ENCODE data around the gene KCMF1. TPM values are rescaled to one million over a fixed set of nuclear protein-coding genes. Genes with fewer than 3 reads are reported as not detected.

KCMF1 gene
- total RNA-seq, 6 donors from 2014 or later, result 6.3 to 76.6 (median 47.8) TPM

DNA sequence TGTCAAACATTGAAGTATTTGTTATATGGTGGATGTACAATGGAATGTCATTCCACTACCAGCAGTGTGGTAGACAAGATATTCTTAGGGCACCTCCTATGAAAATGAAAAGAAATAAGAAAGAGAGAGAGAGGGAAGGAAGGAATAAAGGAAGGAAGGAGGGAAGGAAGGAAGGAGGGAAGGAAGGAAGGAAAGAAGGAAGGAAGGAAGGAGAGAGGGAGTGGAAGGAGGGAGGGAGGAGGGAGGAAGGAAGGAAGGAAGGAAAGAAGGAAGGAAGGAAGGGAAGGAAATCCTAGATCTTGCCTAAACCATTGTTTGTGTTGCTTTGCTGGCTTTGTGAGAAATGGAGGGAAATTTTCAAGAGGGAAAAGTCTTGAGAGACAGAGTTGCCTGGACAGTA, 112.1 kb downstream of the KCMF1 start:
- no peak for DNase-seq
- Histone ChIP-seq H3K9me3 (peaks cover 0 to 10% (median 3%) of the 10 kb centered on the region in 4 donors), H3K27ac (no peak overlapping the region), H3K36me3 (no peaks in the 10 kb centered on the region), H3K27me3 (no peaks in the 10 kb centered on the region), H3K4me1 (no peaks in the 10 kb centered on the region), H3K4me3 (no peak overlapping the region)
- TF ChIP-seq EP300 (IDR thresholded peaks at IDR 0.05), result no peak
- TF ChIP-seq, protein P1, sequence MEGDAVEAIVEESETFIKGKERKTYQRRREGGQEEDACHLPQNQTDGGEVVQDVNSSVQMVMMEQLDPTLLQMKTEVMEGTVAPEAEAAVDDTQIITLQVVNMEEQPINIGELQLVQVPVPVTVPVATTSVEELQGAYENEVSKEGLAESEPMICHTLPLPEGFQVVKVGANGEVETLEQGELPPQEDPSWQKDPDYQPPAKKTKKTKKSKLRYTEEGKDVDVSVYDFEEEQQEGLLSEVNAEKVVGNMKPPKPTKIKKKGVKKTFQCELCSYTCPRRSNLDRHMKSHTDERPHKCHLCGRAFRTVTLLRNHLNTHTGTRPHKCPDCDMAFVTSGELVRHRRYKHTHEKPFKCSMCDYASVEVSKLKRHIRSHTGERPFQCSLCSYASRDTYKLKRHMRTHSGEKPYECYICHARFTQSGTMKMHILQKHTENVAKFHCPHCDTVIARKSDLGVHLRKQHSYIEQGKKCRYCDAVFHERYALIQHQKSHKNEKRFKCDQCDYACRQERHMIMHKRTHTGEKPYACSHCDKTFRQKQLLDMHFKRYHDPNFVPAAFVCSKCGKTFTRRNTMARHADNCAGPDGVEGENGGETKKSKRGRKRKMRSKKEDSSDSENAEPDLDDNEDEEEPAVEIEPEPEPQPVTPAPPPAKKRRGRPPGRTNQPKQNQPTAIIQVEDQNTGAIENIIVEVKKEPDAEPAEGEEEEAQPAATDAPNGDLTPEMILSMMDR (IDR thresholded peaks at IDR 0.05), result no peak
- no peak for ATAC-seq (ENCODE audit: low FRiP score in 2 of 2)

DNA sequence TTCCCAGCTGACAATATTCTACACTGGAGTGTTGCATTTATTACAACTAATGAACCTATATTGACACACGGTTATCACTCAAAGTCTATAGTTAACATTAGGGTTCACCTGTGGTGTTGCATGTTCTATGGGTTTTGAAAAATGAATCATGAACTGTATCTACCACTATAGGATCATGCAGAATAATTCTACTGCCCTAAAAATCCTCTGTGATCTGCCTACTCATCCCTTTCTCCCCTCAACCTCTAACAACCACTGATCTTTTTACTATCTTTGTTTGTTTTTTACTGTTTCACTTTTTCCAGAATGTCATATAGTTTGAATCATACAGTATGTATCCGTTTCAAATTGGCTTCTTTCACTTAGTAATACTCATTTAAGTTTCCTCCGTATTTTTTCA, 114.6 kb downstream of the KCMF1 start:
- H3K27ac ChIP-seq, result no peak overlapping the region
- no peaks in the 10 kb centered on the region for H3K4me1 ChIP-seq
- WGBS, 2 donors, result 79 to 87% methylated on average over 3 of the region's 3 CpGs
- H3K36me3 ChIP-seq, result no peaks in the 10 kb centered on the region
- no peak for ATAC-seq (ENCODE audit: low FRiP score in 2 of 2)
- no peak for DNase-seq
- TF ChIP-seq POLR2A (IDR thresholded peaks at IDR 0.05), result no peak
- TF ChIP-seq, protein P1 (IDR thresholded peaks at IDR 0.05), result no peak
- no peak for TF ChIP-seq EP300 (IDR thresholded peaks at IDR 0.05)
- no peak for TF ChIP-seq POLR2AphosphoS5 (IDR thresholded peaks at IDR 0.05)
- H3K9me3 ChIP-seq, result peaks cover 0 to 10% (median 3%) of the 10 kb centered on the region in 4 donors
- H3K4me3 ChIP-seq, result no peak overlapping the region
- H3K27me3 ChIP-seq, result no peaks in the 10 kb centered on the region

DNA sequence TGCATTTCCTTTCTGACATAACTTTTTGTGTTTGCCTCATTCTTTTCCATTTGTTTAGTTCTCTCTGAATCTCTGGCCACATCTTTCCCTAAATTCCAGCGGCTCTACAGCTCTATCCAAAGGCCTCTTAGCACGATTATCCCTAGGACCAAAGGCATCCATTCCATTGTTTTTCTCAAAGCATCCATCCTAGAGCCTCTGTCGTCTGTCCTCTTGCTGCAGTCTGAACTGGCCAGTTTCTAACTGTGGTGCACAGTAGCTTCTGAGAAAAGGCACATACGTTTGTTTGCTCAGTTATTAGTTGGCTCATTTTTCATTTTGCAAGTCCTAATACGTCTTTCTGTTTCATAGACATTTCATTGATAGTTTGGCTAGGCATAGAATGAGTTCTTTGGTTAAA, 116.6 kb downstream of the KCMF1 start:
- no peak overlapping the region for H3K27ac ChIP-seq
- H3K4me3 ChIP-seq, result no peak overlapping the region
- ATAC-seq (ENCODE audit: low FRiP score in 2 of 2) (no peak), DNase-seq (no peak)
- H3K27me3 ChIP-seq, result no peaks in the 10 kb centered on the region
- TF ChIP-seq EP300 (IDR thresholded peaks at IDR 0.05) (no peak), POLR2AphosphoS5 (IDR thresholded peaks at IDR 0.05) (no peak), POLR2A (IDR thresholded peaks at IDR 0.05) (no peak)
- TF ChIP-seq, protein P1 (IDR thresholded peaks at IDR 0.05), result no peak
- H3K9me3 ChIP-seq, result no peaks in the 10 kb centered on the region
- no peaks in the 10 kb centered on the region for H3K36me3 ChIP-seq
- 81 to 85% methylated on average over 5 of the region's 5 CpGs for WGBS, 2 donors
- no peaks in the 10 kb centered on the region for H3K4me1 ChIP-seq

DNA sequence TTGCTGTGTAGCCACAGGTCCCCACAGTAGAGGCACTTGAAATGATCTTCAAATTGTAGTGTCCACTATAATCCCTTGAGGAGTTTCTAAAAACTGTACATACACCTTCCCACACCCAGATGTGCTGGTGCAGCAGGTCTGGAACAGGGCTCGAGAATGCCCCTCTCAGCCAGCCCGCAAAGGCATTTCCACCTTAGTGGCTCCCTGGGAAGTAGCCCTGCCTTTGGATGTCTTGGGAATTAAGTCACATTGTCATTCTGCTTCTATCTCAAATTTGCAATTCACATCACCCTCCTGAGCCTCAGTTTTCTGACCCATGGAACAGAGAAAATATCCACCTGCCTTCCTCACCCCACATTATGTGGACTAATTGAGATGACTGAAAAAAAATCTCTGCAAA, 118.0 kb downstream of the KCMF1 start:
- no peaks in the 10 kb centered on the region for H3K9me3 ChIP-seq
- DNase-seq (no peak), ATAC-seq (ENCODE audit: low FRiP score in 2 of 2) (no peak)
- no peak overlapping the region for H3K4me3 ChIP-seq
- no peak overlapping the region for H3K27ac ChIP-seq
- WGBS, 2 donors, result 84 to 92% methylated on average over 2 of the region's 2 CpGs
- TF ChIP-seq EP300 (IDR thresholded peaks at IDR 0.05) (no peak), POLR2AphosphoS5 (IDR thresholded peaks at IDR 0.05) (no peak), POLR2A (IDR thresholded peaks at IDR 0.05) (no peak)
- TF ChIP-seq, protein P1 (IDR thresholded peaks at IDR 0.05), result no peak
- H3K4me1 ChIP-seq, result no peaks in the 10 kb centered on the region
- H3K36me3 ChIP-seq, result no peaks in the 10 kb centered on the region
- H3K27me3 ChIP-seq, result no peaks in the 10 kb centered on the region

DNA sequence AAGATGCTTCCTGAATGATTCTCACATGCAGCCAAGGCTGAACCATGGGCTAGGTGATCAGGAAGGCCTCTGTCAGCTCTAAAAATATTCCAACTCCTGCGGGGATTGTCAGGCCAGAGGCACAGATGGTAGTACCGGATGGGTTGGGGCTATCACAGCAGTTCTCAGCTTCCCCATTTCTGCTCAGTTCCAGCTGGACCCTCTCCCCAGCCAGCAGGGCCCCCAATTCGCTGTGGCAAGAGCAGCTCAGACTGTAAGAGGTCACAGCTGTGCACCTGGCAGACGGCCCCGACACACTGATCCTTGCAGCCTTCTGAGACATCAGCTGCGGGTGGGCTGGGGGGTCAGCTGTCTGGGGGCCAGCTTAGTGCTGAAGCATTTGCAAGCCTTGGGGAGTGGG, 118.6 kb downstream of the KCMF1 start:
- no peaks in the 10 kb centered on the region for H3K36me3 ChIP-seq
- H3K4me3 ChIP-seq, result no peak overlapping the region
- H3K4me1 ChIP-seq, result no peaks in the 10 kb centered on the region
- 61 to 88% methylated on average over 2 to 6 of the region's 6 CpGs for WGBS, 2 donors
- H3K27me3 ChIP-seq, result no peaks in the 10 kb centered on the region
- TF ChIP-seq, protein P1 (IDR thresholded peaks at IDR 0.05), result no peak
- TF ChIP-seq POLR2A (IDR thresholded peaks at IDR 0.05) (no peak), POLR2AphosphoS5 (IDR thresholded peaks at IDR 0.05) (no peak), EP300 (IDR thresholded peaks at IDR 0.05) (no peak)
- no peak for ATAC-seq (ENCODE audit: low FRiP score in 2 of 2)
- H3K27ac ChIP-seq, result no peak overlapping the region
- no peaks in the 10 kb centered on the region for H3K9me3 ChIP-seq
- no peak for DNase-seq

Data from upper lobe of left lung (tissue), 6 donors.